GM18909 (cell line): ENCODE measurements around the gene CLDN11.

Experiments used
- ATAC-seq: cut with Tn5 transposase; IDR thresholded peaks from one replicate; pipeline ENCODE4 v1.9.1; 2021; ENCODE audit warnings: mild to moderate bottlenecking; ENCODE audit not compliant: unreplicated experiment, poor library complexity

CLDN11 gene

DNA sequence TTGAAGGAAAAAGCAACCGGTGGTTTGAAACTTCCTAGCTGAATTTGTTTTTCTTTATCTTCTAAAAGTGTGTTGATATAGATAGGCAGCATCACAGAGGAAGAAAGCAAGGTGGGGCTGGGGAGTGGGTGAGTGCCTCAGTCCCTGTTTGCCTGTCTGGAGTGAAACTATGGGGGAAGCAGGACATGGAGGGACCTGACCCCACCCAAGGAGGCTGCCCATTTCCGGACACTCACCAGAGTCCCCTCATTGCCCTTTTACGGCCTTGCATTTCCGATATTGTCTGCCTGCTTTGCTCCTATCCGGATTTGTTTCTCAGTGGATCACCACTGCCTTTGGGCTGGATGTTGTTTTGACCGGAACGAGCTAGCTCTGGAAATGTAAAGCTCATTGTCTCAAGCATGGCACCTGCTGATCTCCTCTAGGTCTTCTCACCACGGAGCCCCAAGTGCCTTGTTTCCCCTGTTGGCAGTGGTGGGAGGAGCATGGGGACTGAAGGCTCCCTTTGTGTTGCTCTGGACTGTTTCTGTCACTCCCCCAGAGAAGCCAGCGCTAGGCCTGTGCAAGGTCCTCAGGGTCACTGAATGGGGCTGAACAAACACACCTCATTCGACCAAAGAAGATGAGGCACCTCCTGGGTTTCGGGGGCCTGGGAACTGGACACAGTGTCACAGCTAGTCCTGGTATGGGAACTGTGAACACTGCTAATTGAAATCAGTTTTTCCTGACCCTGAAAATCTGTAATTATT is 7.0 kb downstream of the CLDN11 start:
- no peak for ATAC-seq

GRCh38 chr3:170426240-170426797 is 7.7 kb downstream of the CLDN11 start:
- ATAC-seq: no peak

GRCh38 chr3:170428095-170428494 is 9.4 kb downstream of the CLDN11 start:
- ATAC-seq: no peak

DNA sequence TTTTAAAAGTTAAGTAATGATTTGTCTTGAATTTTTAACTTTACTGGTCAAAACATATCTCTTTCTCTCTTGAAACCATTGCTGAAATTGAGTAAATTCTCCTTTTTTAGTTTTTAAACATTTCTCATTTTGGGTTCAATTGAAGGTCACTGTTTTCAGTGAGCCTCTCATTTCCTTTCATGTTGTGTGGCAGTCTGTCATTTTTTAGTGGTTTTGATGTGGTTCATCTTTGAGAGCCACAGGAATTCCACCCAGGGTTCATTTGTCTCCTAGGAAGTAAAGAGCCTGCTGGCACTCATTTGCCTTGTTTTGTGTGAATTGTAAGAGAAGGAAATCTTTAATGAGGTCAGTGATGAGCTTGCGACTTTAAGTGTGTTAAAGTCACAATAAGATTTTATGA is 10.4 kb downstream of the CLDN11 start:
- ATAC-seq: peak; percentile 51

DNA sequence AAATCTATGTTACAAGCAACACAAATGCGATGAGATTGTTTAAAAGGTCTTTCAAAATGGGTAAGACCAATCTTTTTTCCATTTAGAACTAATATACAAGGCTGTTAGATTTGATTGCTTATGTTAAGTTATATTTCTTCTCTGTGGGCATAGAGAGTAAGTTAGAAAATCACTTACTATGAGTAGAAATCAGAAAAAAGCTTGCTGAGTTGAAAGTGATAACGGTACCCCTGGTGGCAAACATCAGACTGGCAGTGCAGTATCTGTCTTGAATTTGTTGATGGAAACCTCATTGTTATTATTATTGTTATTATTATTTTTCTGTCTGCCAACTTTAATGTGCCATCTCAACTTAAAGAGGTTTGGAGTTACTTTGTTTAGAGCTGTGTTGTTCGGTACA is 12.4 kb downstream of the CLDN11 start:
- no peak for ATAC-seq

GRCh38 chr3:170432416-170432815 is 13.7 kb downstream of the CLDN11 start:
- no peak for ATAC-seq

DNA sequence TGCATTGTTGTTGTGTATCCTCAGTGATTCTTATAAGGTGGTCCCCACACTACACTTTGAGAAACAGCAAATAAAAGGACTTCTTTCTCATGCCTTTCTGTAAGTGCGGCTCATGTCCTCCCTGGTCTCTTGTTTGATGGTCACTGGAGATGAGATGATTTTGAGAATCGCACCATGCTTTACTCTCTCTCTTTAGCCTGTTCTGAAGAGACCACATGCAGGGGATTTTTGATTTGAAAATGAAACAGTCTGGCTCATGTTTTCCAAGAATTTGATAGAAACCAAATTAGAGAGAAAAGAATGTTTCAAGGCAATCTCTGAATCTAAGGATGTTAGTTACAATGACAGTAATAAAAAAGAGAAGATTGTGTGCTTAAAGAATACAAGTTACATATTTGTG is 18.0 kb downstream of the CLDN11 start:
- ATAC-seq: no peak

DNA sequence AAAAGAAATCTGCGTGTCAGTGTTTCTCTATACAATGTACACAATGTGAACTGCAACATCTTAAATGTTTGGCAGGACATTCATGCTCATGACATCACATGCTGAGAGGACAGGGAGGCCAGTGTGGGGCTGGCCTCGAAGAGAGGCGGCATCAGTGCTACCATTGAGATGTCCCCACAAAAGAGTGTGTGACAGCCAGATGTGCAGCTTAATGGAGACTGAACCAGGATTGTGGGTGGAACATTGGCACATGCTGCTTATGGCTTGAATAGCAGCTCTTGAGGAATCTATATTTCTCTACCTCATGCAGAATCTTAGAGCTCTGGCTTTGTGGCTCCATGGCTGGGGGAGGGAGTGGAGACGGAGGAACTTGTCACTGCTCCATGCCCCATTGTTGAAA is 18.5 kb downstream of the CLDN11 start:
- no peak for ATAC-seq

GRCh38 chr3:170437696-170438407 is 19.2 kb downstream of the CLDN11 start:
- ATAC-seq: no peak

DNA sequence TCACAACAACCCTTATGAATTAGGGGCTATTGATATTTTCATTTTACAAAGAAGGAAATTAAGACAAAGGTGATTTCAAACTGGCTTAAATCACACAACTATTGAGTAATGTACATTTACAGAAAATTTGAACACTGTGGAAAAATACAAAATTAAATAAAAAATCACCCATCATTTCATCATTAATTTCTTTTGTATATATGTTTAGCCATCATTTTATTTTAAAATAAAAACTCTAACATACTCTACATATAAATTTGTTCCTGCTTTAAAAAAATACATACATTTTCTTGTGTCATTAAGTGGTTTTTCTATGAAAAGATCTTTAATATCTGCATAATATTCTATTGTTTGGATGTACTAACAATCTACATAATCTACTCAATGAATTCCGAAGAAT is 20.2 kb downstream of the CLDN11 start:
- no peak for ATAC-seq

GRCh38 chr3:170440344-170440743 is 21.7 kb downstream of the CLDN11 start:
- no peak for ATAC-seq

DNA sequence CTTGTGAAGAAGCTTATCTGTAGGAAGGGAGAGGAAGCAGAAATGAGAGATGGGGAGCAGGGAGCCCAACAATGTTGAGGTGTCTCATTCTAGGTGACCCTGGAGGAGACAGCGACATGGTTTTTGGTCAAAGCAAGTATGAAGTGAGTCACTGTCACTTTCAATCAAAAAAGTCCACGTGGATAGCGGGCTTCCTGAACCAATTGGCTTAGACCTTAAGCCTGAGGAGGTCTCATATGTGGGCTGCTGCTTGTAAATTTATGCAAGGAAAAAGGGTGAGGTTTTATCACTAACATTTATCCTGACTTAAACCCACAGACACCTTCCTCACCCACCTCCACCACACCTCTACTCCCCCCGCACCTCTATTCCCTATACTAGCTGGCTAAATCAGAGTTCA is 22.7 kb downstream of the CLDN11 start:
- no peak for ATAC-seq

GRCh38 chr3:170442947-170443346 is 24.3 kb downstream of the CLDN11 start:
- no peak for ATAC-seq

GRCh38 chr3:170443457-170443856 is 24.8 kb downstream of the CLDN11 start:
- no peak for ATAC-seq

DNA sequence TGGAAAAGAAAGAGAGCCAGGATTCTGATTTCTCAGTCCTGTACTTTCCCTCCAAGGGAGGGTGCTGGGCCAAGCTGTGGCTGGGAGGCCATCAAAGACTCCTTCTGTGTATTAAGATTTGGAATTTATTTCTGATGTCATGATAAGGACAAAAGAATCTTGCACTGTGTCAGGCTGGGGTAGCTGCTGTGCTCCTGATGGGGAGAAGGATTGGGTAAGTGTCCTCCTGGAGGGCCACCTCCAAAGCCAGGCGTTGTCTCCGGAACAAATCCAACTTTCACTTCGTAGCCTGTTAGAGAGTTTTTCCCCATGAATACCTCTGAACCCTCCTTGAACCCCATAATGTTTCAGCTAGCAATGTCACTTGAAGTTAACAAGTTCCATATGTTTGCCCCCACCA is 29.9 kb downstream of the CLDN11 start:
- no peak for ATAC-seq

DNA sequence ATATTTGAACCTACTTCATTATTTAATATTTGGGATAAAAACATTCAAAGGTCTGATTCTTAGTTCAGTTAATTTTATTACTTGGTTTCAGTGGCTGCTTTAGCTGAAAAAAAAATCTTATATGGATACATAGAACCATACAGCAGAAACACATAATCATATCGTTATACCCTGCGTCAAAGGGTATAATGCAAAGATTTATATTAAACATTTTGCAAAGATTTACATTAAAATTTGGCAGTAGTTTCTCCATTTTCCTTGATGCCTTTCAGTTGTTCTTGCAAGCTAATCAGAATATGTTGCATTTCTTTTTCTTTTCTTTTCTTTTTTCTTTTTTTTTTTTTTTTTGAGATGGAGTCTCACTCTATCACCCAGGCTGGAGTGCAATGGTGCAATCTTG is 31.4 kb downstream of the CLDN11 start:
- no peak for ATAC-seq

- no peak for ATAC-seq
Observed at GRCh38 chr3:170454509-170454908, 35.8 kb downstream of the CLDN11 start.

DNA sequence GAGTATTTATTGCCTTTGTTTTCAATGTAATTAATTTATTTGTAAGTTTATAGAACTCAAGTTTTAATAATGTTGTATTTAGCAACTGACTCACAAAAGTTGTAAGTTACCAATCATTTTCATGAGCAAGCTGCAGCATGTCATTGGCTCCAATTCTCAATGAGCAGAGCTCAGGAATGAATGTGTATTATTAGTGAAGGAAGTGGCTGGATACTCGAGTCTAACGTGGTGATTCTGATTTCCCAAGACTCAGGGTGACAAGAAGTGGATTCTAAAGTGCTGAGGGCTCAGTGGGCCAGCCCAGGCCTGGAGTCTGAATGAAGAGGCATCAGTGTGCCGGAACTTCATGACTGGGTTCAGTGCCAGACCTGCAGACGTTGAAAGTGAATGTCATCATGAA is 39.6 kb downstream of the CLDN11 start:
- ATAC-seq: no peak

- ATAC-seq: no peak
Observed at GRCh38 chr3:170463011-170463410, 44.3 kb downstream of the CLDN11 start.

DNA sequence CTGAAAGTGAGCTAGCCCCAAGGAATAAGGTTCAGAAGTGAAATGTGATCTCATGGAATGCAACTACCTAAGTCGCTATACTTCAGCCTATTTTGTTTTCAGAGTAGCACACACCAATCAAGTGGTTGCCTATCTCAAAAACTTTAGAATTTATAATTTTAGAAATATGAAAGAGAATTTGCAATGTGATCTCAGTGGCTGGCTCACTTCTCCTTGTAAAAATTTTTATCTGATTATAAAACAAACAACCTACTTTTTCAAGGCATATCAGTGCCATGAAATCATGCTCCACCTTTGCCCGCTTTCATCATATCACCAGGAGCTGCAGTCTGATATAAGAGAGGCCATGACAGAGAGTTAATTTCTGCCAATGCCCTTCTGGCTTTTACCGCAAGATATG is 47.3 kb downstream of the CLDN11 start:
- no peak for ATAC-seq

DNA sequence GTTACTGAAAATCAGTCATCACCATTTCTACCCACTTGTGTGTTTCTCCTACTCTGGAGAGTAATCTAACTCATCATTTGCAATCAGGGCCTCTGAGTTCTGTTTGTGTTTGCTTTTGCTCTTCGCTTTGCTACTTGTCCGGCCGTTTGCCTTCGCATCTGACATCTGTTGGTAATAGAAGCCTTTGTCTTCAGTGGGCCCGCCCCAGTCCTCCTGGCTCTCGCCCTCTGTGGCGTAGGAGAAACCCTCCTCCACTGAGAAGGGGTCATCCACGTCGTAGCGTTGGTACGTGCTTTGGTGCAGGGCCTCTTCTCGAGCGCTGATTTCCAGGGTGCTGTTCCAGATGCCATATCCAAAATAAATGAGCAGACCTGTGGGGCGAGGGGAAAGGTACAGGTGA is 48.3 kb downstream of the CLDN11 start:
- ATAC-seq: no peak
